Fibroblast of mammary gland (primary cell): ENCODE results near the gene TNPO1.

Experiments used
- DNase-seq: peaks from one replicate; pipeline ENCODE4 v3.0.0-alpha.2; 2010; ENCODE audit warnings: low read depth
- H3K4me3 ChIP-seq: 2 replicates; pipeline ENCODE4 v1.5.1; 2011; ENCODE audit warnings: low read depth, mild to moderate bottlenecking, low read length, moderate library complexity; ENCODE audit not compliant: control insufficient read depth
- TF ChIP-seq, protein P1 (sequence below): conservative IDR thresholded peaks from 2 replicates; pipeline ENCODE4 v1.5.1; 2011; ENCODE audit warnings: low read depth, low read length, inconsistent platforms; ENCODE audit not compliant: control insufficient read depth, insufficient read depth

TNPO1 gene

DNA sequence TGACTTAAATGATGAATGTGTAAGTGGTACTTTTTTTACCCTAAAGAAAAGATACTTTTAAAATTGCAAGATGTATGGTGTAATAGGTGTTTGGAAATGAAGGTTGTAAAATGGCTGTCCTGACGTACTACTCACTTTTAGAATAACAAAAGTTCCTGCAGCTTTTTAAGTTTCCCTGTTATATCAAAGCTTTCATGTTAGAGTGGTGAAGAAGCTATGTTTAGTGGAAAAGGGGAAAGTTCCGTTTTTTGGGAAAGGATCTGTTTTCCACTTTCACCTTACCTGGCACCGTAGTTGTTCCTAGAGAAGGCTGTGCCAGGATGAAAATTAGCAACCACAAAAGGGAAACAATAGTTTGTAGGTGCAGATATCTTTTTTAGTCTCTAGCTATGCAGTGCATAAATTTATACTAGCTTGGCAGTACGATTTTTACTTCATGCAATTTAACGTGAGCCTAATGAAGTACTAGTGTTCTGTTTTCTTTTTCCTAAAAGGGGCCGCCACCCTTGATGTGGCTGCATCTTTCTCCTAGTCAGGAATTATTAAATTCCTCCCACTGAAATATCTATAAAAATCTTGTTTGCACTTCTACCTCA, 1.3 kb downstream of the TNPO1 start:
- peak; percentile 26 for DNase-seq
- H3K4me3 ChIP-seq = peak overlapping the region; percentile 92
- TF ChIP-seq, protein P1, sequence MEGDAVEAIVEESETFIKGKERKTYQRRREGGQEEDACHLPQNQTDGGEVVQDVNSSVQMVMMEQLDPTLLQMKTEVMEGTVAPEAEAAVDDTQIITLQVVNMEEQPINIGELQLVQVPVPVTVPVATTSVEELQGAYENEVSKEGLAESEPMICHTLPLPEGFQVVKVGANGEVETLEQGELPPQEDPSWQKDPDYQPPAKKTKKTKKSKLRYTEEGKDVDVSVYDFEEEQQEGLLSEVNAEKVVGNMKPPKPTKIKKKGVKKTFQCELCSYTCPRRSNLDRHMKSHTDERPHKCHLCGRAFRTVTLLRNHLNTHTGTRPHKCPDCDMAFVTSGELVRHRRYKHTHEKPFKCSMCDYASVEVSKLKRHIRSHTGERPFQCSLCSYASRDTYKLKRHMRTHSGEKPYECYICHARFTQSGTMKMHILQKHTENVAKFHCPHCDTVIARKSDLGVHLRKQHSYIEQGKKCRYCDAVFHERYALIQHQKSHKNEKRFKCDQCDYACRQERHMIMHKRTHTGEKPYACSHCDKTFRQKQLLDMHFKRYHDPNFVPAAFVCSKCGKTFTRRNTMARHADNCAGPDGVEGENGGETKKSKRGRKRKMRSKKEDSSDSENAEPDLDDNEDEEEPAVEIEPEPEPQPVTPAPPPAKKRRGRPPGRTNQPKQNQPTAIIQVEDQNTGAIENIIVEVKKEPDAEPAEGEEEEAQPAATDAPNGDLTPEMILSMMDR = no peak

DNA sequence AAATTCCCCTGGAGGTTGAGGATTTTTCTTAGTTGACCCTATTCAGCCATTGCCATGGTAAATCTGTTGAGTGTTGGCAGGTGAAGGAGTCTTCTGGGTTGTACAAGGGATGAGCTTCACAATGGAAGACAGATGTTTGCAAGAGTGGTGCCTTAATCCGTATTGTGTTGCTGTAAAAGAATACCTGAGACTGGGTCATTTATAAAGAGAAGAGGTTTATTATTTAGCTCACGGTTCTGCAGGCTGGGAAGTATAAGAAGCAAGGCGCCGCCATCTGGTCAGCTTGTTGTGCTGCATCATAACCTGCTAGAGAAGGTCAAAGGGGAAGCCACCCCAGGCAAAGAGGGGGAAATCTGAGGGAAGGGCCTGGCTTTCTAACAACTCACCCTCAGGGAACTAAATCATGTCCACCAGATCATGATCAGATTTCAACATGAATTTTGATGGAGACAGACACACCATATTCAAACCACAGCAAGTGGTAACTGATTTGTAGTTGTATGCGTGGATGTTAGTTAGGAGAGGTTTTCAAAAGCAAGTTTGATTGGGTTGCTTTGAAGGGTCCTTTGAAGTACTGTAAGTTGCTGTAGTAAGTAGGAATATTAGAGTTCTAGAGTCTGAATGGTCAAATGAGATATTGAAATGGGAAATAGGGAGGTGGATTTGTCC, 2.5 kb downstream of the TNPO1 start:
- peak; percentile 72 for DNase-seq
- TF ChIP-seq, protein P1 = peak; percentile 81
- peak overlapping the region; percentile 92 for H3K4me3 ChIP-seq

DNA sequence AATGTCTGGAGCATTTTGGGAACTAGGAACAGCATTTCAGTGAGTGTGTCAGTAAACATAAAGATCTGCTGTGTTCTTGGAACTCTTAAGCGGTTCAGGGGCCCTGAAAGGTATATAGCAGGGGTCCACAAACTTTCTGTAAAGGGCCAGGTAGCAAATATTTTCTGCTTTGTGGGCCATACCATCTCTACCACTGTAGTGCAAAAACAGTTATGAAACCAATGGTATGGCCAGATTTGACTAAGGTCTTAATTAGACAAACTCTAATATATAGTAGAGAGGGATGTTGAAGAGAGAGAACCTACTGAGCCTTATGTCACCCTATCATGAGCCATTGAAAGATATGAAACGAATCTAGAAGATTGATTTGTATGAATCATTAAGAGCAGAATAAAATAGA, 5.3 kb downstream of the TNPO1 start:
- H3K4me3 ChIP-seq = no peak overlapping the region
- no peak for DNase-seq
- TF ChIP-seq, protein P1 = no peak

DNA sequence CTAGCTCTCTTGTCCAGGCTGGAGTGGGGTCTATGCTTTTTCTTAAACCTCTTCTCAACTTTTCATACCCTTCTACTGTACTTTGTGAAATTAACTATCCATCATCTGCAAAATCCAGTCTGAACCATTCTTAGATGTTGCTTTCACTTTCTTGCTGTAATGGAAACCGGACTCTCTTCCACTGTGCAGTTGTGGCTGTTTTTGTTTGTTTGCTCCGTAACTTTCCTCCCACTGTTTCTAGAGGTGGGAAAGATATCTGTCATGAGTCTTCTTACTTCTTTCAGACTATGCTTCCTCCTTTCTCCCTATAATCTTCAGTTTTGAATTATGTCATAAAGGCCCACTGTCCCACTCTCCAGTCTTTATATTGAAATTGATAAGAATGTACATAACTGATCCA, 6.5 kb downstream of the TNPO1 start:
- TF ChIP-seq, protein P1 = no peak
- DNase-seq = no peak
- no peak overlapping the region for H3K4me3 ChIP-seq

DNA sequence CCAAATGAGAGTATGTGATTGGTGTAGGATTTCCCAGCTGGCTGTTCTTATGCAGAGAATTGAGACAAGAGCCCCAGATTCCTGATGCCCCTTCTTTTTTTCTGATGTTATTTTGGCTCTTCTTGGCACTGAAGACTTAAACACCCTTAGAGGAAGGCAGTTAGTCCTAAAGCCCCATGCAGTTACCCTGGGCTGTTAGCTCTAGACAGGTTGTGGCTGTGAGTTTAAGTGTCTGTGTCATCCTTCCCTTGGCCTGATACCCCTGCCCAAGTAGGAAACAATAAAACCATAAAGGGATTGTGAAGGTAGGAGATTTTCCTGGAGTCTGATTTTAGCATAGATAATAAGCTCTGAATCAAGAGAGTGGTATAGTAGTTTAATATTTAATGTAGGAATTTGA, 13.2 kb downstream of the TNPO1 start:
- DNase-seq = no peak
- H3K4me3 ChIP-seq = no peak overlapping the region
- TF ChIP-seq, protein P1 = no peak

DNA sequence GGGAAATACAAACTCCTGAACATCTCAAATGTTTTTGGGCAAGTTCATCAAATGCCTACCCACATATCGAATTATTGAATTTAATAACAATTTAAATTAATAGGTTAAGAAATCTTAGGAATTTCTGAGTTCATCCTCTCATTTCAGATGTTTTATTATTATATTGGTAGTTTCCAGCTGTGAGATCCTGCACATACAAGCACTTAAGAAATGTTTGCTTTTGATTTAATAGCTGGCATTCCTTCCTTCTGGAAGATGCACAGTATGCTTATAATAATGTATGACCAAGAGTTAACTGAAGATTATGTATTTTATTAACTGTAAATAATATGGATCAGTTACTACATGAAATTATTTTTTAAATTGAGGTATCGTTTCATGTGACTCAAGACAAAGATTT, 13.9 kb downstream of the TNPO1 start:
- TF ChIP-seq, protein P1 = no peak
- no peak for DNase-seq
- no peak overlapping the region for H3K4me3 ChIP-seq
